ENCODE measurements around the gene TBL2.
"Not testable (repeated sequence)": the region's sequence is repeated elsewhere in the genome, so short reads cannot be mapped to it uniquely, and the experiment has no call there.

DNA sequence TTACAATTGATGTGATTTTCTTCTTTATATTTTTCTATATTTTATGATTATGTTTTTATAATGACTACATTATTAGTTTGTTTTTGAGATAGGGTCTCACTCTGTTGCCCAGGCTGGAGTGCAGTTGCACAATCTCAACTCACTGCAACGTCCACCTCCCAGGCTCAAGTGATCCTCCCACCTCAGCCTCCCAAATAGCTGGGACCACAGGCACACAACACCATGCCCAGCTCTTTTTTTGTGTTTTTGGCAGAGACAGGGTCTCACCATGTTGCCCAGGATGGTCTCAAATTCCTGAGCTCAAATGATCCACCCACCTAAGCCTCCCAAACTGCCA, 52.3 kb downstream of the TBL2 start:
- not testable (repeated sequence) for TF ChIP-seq POLR2AphosphoS5, POLR2A (IDR thresholded peaks at IDR 0.05)
- TF ChIP-seq, protein P1, sequence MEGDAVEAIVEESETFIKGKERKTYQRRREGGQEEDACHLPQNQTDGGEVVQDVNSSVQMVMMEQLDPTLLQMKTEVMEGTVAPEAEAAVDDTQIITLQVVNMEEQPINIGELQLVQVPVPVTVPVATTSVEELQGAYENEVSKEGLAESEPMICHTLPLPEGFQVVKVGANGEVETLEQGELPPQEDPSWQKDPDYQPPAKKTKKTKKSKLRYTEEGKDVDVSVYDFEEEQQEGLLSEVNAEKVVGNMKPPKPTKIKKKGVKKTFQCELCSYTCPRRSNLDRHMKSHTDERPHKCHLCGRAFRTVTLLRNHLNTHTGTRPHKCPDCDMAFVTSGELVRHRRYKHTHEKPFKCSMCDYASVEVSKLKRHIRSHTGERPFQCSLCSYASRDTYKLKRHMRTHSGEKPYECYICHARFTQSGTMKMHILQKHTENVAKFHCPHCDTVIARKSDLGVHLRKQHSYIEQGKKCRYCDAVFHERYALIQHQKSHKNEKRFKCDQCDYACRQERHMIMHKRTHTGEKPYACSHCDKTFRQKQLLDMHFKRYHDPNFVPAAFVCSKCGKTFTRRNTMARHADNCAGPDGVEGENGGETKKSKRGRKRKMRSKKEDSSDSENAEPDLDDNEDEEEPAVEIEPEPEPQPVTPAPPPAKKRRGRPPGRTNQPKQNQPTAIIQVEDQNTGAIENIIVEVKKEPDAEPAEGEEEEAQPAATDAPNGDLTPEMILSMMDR (IDR thresholded peaks at IDR 0.05 in 8 of 11, conservative IDR thresholded peaks at IDR 0.05 in 3 of 11), result not testable (repeated sequence)

Data from spleen (tissue), 7 donors.